ENCODE results near the gene PPARGC1A. TPM values are rescaled to one million over a fixed set of nuclear protein-coding genes. Genes with fewer than 3 reads are reported as not detected.

The PPARGC1A gene
- total and polyA plus RNA-seq, 2 donors (not counting 1 experiment from before 2014, with no cell fraction given), result not detected

GRCh38 chr4:23874536-23874901, 15.3 kb downstream of the PPARGC1A start:
- no peak overlapping the region for H3K4me2 ChIP-seq (replicated peaks; ENCODE audit: low read depth, low read length, poor library complexity, severe bottlenecking)
- intact Hi-C loops (cut with micrococcal nuclease), result no loop called here
- Mint-ChIP-seq H3K27me3 (no peaks in the 10 kb centered on the region), H3K9me3 (ENCODE audit: insufficient read depth) (no peaks in the 10 kb centered on the region), H3K4me3 (no peak overlapping the region), H3K27ac (no peak overlapping the region), H3K4me1 (no peaks in the 10 kb centered on the region)
- no peak for ATAC-seq (ENCODE audit: low read depth)
- DNase-seq, result no peak
- H4K20me1 ChIP-seq (ENCODE audit: control insufficient read depth, insufficient read depth, low read length, poor library complexity, severe bottlenecking), result no peaks in the 10 kb centered on the region
- no peaks in the 10 kb centered on the region for H3K4me1 ChIP-seq (ENCODE audit: control insufficient read depth in 2 of 2, insufficient read depth in 2 of 2, low read length in 2 of 2)
- H3K9ac ChIP-seq (ENCODE audit: low read length), result no peak overlapping the region
- no peak overlapping the region for H2AFZ ChIP-seq (ENCODE audit: insufficient read depth, low read depth, low read length, poor library complexity, severe bottlenecking)
- TF ChIP-seq, protein P1, sequence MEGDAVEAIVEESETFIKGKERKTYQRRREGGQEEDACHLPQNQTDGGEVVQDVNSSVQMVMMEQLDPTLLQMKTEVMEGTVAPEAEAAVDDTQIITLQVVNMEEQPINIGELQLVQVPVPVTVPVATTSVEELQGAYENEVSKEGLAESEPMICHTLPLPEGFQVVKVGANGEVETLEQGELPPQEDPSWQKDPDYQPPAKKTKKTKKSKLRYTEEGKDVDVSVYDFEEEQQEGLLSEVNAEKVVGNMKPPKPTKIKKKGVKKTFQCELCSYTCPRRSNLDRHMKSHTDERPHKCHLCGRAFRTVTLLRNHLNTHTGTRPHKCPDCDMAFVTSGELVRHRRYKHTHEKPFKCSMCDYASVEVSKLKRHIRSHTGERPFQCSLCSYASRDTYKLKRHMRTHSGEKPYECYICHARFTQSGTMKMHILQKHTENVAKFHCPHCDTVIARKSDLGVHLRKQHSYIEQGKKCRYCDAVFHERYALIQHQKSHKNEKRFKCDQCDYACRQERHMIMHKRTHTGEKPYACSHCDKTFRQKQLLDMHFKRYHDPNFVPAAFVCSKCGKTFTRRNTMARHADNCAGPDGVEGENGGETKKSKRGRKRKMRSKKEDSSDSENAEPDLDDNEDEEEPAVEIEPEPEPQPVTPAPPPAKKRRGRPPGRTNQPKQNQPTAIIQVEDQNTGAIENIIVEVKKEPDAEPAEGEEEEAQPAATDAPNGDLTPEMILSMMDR (IDR thresholded peaks at IDR 0.05), result no peak
- TF ChIP-seq EZH2 (IDR thresholded peaks at IDR 0.05; ENCODE audit: borderline replicate concordance, insufficient read depth, low read depth, low read length, poor library complexity, severe bottlenecking), result no peak
- CTCF ChIA-PET, result no interaction called here
- H3K27me3 ChIP-seq (replicated peaks in 1 of 4; ENCODE audit: control extremely low read depth in 1 of 4, control insufficient read depth in 3 of 4, insufficient read depth in 4 of 4, low read length in 3 of 4), result no peaks in the 10 kb centered on the region
- H3K4me3 ChIP-seq (ENCODE audit: control extremely low read depth in 1 of 5, extremely low read depth in 1 of 5, insufficient read depth in 1 of 5, low read depth in 2 of 5, low read length in 4 of 5), result no peak overlapping the region
- no peaks in the 10 kb centered on the region for H3K9me3 ChIP-seq (ENCODE audit: control extremely low read depth in 1 of 3, control insufficient read depth in 2 of 3, insufficient read depth in 1 of 3, low read length in 2 of 3)
- H3K36me3 ChIP-seq (replicated peaks in 1 of 2; ENCODE audit: control extremely low read depth in 1 of 2, control insufficient read depth in 1 of 2, extremely low read depth in 1 of 2, insufficient read depth in 2 of 2, low read length in 1 of 2), result no peaks in the 10 kb centered on the region
- no peak overlapping the region for H3K27ac ChIP-seq (ENCODE audit: low read length in 2 of 2)
- no CpG with 5 or more reads among the region's 2 CpGs for WGBS (ENCODE audit: insufficient coverage)
- POLR2A ChIA-PET, result no interaction called here
- no peaks in the 10 kb centered on the region for H3K79me2 ChIP-seq (ENCODE audit: control insufficient read depth, insufficient read depth, low read length)

DNA sequence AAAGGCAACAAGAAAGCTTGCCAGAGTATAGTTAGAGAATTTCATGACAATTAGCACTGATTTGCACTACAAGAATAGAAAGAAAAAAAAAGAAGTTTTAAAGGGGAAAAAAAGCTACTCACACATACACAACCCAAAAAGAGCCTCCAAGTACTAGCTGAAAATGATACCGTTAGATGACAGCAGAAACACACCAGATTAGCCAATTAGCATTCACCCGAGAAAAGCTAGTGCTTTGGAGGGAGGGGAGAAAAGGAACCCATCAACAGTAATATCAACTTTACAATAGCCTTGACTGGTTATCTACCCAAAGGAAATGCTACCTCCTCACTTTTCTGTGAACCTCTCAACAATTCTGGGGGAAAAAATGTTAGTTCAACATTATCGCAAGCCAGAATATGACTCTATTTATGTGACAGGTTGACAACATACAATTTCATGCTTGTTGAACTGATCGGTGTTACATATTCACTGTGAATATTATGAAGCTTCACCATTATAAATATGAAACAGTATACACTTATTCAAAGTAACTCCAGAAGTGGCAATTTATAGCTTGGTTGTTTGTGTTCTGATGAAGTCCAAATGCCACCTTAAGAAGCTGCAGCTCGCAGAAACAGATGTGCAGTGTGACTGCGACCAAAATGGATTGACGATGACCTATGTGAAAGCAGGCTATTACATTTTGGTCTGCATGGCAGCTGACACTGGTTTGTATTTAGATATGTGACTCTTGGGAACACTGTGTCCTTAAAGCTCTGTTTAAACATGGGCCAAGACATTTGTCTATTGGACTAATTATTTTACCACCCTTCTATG, 15.9 kb downstream of the PPARGC1A start:
- Histone ChIP-seq H3K4me3 (ENCODE audit: control extremely low read depth in 1 of 5, extremely low read depth in 1 of 5, insufficient read depth in 1 of 5, low read depth in 2 of 5, low read length in 4 of 5) (no peak overlapping the region), H3K36me3 (replicated peaks in 1 of 2; ENCODE audit: control extremely low read depth in 1 of 2, control insufficient read depth in 1 of 2, extremely low read depth in 1 of 2, insufficient read depth in 2 of 2, low read length in 1 of 2) (no peaks in the 10 kb centered on the region), H2AFZ (ENCODE audit: insufficient read depth, low read depth, low read length, poor library complexity, severe bottlenecking) (no peak overlapping the region), H3K79me2 (ENCODE audit: control insufficient read depth, insufficient read depth, low read length) (no peaks in the 10 kb centered on the region), H3K9me3 (ENCODE audit: control extremely low read depth in 1 of 3, control insufficient read depth in 2 of 3, insufficient read depth in 1 of 3, low read length in 2 of 3) (peaks cover 0 to 4% (median 0%) of the 10 kb centered on the region in 3 donors), H3K4me1 (ENCODE audit: control insufficient read depth in 2 of 2, insufficient read depth in 2 of 2, low read length in 2 of 2) (no peaks in the 10 kb centered on the region), H3K4me2 (replicated peaks; ENCODE audit: low read depth, low read length, poor library complexity, severe bottlenecking) (no peak overlapping the region), H3K9ac (ENCODE audit: low read length) (no peak overlapping the region), H4K20me1 (ENCODE audit: control insufficient read depth, insufficient read depth, low read length, poor library complexity, severe bottlenecking) (no peaks in the 10 kb centered on the region), H3K27me3 (replicated peaks in 1 of 4; ENCODE audit: control extremely low read depth in 1 of 4, control insufficient read depth in 3 of 4, insufficient read depth in 4 of 4, low read length in 3 of 4) (no peaks in the 10 kb centered on the region), H3K27ac (ENCODE audit: low read length in 2 of 2) (no peak overlapping the region)
- Mint-ChIP-seq H3K27ac (no peak overlapping the region), H3K9me3 (ENCODE audit: insufficient read depth) (no peaks in the 10 kb centered on the region), H3K27me3 (no peaks in the 10 kb centered on the region), H3K4me1 (no peaks in the 10 kb centered on the region), H3K4me3 (no peak overlapping the region)
- WGBS (ENCODE audit: insufficient coverage), result 100% methylated on average over 3 of the region's 7 CpGs
- DNase-seq, result no peak
- TF ChIP-seq, protein P1 (IDR thresholded peaks at IDR 0.05), result no peak
- no peak for TF ChIP-seq EZH2 (IDR thresholded peaks at IDR 0.05; ENCODE audit: borderline replicate concordance, insufficient read depth, low read depth, low read length, poor library complexity, severe bottlenecking)
- intact Hi-C loops (cut with micrococcal nuclease), result no loop called here
- ChIA-PET POLR2A (no interaction called here), CTCF (interaction anchor here (0.7 kb wide), 1 partner anchor 38 kb away, joined by 3 read pairs; no protein-coding TSS in a partner anchor)
- no peak for ATAC-seq (ENCODE audit: low read depth)

All from B cell (primary cell).